Activated CD8-positive, alpha-beta memory T cell treated with anti-CD3 and anti-CD28 coated beads, Interleukin-2, amount 50 U/mL, for 4 hours (primary cell): Measurements from ENCODE around the gene ZSCAN25.
"Not testable (repeated sequence)": the region's sequence is repeated elsewhere in the genome, so short reads cannot be mapped to it uniquely, and the experiment has no call there.

Experiments used
- DNase-seq: peaks from one replicate; pipeline ENCODE4 v3.0.0-alpha.2; 2020

The ZSCAN25 gene

GRCh38 chr7:99616359-99617191 is at the start of gene ZSCAN25:
Gene ZSCAN25 (plus strand): TSS chr7:99616946. CDS start chr7:99619607, 2,661 bp downstream.
- peak; percentile 84 for DNase-seq

- not testable (repeated sequence) for DNase-seq
Observed at GRCh38 chr7:99568770-99569169, 48.0 kb upstream of the ZSCAN25 start.

DNA sequence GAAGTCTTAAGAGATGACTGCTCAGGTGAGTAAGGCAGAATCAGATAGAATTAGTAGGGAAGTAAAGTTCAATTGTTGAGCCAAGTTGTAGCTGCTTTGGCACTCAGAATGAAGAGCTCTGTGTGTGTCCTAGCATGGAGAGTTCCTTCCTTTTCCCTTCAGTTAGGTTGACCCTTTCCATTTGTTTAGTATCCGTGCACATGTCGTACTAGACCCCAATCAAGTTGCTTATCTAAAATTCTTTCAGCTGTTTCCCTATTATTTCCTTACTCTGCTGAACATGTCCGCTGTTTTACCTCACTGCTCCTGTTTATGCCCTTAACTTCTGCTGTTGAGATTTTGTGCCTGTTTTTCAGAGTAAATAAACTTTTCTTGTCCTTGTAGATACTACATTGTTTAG is 45.0 kb upstream of the ZSCAN25 start:
- DNase-seq, result no peak

- DNase-seq, result no peak
Observed at GRCh38 chr7:99573257-99573656, 43.5 kb upstream of the ZSCAN25 start.

- no peak for DNase-seq
Observed at GRCh38 chr7:99576251-99576650, 40.5 kb upstream of the ZSCAN25 start.

GRCh38 chr7:99579281-99579955 is 37.3 kb upstream of the ZSCAN25 start:
- DNase-seq, result no peak

- peak; percentile 77 for DNase-seq
Observed at GRCh38 chr7:99579956-99580777, 36.6 kb upstream of the ZSCAN25 start.

- DNase-seq, result not testable (repeated sequence)
Observed at GRCh38 chr7:99580778-99581332, 35.9 kb upstream of the ZSCAN25 start.

GRCh38 chr7:99588868-99589267 is 27.9 kb upstream of the ZSCAN25 start:
- DNase-seq, result no peak

GRCh38 chr7:99594948-99595745 is 21.6 kb upstream of the ZSCAN25 start:
- no peak for DNase-seq

DNA sequence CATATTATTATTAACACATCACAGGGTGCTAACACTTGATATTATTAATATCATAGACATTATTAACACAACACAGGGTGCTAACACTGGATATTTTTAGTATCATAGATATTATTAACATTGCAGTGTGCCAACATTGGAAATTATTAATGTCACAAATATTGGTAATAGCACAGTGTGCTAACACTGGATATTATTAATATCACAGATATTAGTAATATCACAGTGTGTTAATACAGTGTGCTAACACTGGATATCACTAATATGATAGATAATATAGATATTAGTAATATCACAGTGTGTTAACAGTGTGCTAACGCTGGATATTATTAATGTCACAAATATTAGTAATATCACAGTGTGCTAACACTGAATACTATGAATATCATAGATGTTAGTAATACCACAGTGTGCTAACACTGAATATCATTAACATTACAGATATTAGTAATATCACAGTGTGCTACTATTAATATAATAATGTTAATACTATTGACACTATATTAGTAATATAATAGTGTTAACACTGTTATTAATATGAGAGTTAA is 20.3 kb upstream of the ZSCAN25 start:
- no peak for DNase-seq

GRCh38 chr7:99597762-99598501 is 18.8 kb upstream of the ZSCAN25 start, which contains the start of gene TMEM225B:
Gene TMEM225B (plus strand): TSS chr7:99598267. CDS start chr7:99604389, 6,122 bp downstream.
- no peak for DNase-seq

DNA sequence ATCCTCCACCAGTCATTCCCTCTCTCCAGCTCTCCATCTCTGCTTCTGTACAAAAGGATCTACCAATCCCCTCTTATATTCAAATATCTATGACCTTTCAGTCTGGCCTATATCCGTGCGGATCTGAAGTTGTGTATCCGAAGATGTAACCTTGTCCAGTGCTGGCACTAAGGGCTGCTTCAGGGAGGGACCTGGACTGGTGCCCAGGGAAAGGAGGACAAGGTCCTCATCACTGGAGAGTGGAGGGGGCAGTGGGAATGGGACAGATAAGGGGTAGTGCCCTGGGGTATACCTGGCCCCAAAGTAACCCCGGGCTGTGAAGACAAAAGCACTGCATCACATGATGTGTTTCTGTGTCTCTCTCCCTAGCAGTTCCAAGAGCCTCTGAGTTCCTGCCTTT is 16.9 kb upstream of the ZSCAN25 start:
- DNase-seq, result no peak

GRCh38 chr7:99601656-99602310 is 15.0 kb upstream of the ZSCAN25 start:
- DNase-seq, result no peak

DNA sequence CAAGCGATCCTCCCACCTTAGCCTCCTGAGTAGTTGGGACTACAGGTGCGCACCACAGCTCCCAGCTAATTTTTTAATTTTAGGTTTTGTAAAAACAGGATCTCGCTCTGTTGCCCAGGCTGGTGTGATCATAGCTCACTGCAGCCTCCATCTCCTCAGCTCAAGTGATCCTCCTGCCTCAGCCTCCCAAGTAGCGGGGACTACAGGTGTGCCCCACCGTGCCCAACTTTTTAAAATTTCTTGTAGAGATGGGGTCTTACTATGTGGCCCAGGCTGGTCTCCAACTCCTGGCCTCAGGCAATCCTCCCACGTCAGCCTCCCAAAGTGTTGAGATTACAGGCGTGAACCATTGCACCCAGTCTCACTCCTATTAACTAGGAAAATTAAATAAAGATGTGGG is 11.2 kb upstream of the ZSCAN25 start:
- DNase-seq, result no peak

GRCh38 chr7:99606531-99606930 is 10.2 kb upstream of the ZSCAN25 start:
- DNase-seq, result no peak

DNA sequence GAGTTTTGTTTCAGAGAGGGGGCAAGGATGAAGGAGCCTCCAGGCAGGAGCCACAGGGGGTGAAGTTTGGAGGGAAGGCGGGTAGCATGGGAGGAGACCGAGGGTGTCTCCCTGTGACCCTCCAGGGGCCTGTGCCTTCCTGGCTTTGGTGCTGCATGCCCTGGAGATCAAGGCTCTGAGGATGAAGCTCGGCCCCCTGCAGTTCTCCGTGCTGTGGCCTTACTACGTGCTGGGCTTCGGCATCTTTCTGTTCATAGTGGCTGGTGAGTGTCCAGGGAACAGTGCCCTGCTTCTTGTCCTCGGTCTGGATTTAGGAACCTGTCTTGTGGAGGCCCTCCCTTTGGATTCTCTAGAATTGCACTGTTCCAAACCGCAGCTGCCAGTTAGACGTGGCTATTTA is 9.2 kb upstream of the ZSCAN25 start:
- DNase-seq, result no peak

GRCh38 chr7:99614495-99614894 is 2.3 kb upstream of the ZSCAN25 start:
- no peak for DNase-seq

- no peak for DNase-seq
Observed at GRCh38 chr7:99615989-99616358, 772 bp upstream of the ZSCAN25 start.

GRCh38 chr7:99617192-99617781 is 541 bp downstream of the ZSCAN25 start:
- DNase-seq, result no peak
